GM12878 (cell line): ENCODE data around the gene SLC38A1.

Source experiments
- EP300 ChIP-seq, 2 experiments: fragments of 150-350 bp in 1 of 2; IDR thresholded peaks; 2 replicates each; pipeline ENCODE4 v1.6.1; 2011 to 2012; ENCODE audit warnings: low read depth in 2 of 2, low read length in 2 of 2, borderline replicate concordance in 1 of 2, improper control_type of control experiment in 1 of 2, inconsistent platforms in 1 of 2; ENCODE audit not compliant: control insufficient read depth in 1 of 2
- KAT2A ChIP-seq: conservative IDR thresholded peaks from 2 replicates; pipeline ENCODE4 v1.6.1; 2011; ENCODE audit warnings: low read depth, low read length; ENCODE audit not compliant: control insufficient read depth
- KDM1A ChIP-seq: fragments of 200-600 bp; sonication (generic); IDR thresholded peaks from 2 replicates; pipeline ENCODE4 v1.6.1; 2016; ENCODE audit warnings: borderline replicate concordance
- MXI1 ChIP-seq: fragments of 150-350 bp; IDR thresholded peaks from 2 replicates; pipeline ENCODE4 v1.6.1; 2011; ENCODE audit warnings: low read depth, mild to moderate bottlenecking, inconsistent platforms, low read length, improper control_type of control experiment
- POLR2A ChIP-seq: IDR thresholded peaks from 2 replicates; pipeline ENCODE4 v1.6.1; 2011; ENCODE audit warnings: low read depth, mild to moderate bottlenecking, low read length
- SREBF2 ChIP-seq: IDR thresholded peaks from 2 replicates; pipeline ENCODE4 v1.6.1; 2012; ENCODE audit warnings: mild to moderate bottlenecking, low read length
- SUPT20H ChIP-seq: IDR thresholded peaks from 2 replicates; pipeline ENCODE4 v1.6.1; 2011; ENCODE audit warnings: low read depth, mild to moderate bottlenecking, low read length, moderate library complexity, borderline replicate concordance; ENCODE audit not compliant: control insufficient read depth
- USF2 ChIP-seq: IDR thresholded peaks from 2 replicates; pipeline ENCODE4 v1.6.1; 2011; ENCODE audit warnings: low read depth, low read length, improper control_type of control experiment, borderline replicate concordance
- YY1 ChIP-seq: IDR thresholded peaks from 2 replicates; pipeline ENCODE4 v1.6.1; 2011; ENCODE audit warnings: low read depth, mild to moderate bottlenecking, low read length
- ZBTB33 ChIP-seq: fragments of 450-650 bp; IDR thresholded peaks from 2 replicates; pipeline ENCODE4 v1.6.1; 2017; ENCODE audit warnings: mild to moderate bottlenecking
- TF ChIP-seq, protein P1 (sequence below), 3 experiments: IDR thresholded peaks in 2 of 3; conservative IDR thresholded peaks in 1 of 3; 2 replicates each; pipeline ENCODE4 v1.5.1; 2011; ENCODE audit warnings: low read depth in 3 of 3, low read length in 3 of 3, mild to moderate bottlenecking in 3 of 3, control low read depth in 2 of 3, moderate library complexity in 2 of 3, inconsistent platforms in 1 of 3, mixed read lengths in 1 of 3; ENCODE audit not compliant: control insufficient read depth in 2 of 3, insufficient read depth in 1 of 3; ENCODE audit errors: extremely low read depth in 1 of 3
- TF ChIP-seq, protein P2 (sequence below): IDR thresholded peaks from 2 replicates; pipeline ENCODE4 v1.6.1; 2011; ENCODE audit warnings: borderline replicate concordance, low read depth, mild to moderate bottlenecking, moderate library complexity, mixed read lengths, low read length; ENCODE audit not compliant: insufficient read depth; ENCODE audit errors: extremely low read length
- TF ChIP-seq, protein P3 (sequence below): fragments of 450-650 bp; formaldehyde crosslinking; IDR thresholded peaks from 2 replicates; pipeline ENCODE4 v1.4.0; 2020; ENCODE audit warnings: mild to moderate bottlenecking, moderate library complexity
- TF ChIP-seq, protein P4 (sequence below): fragments of 450-650 bp; IDR thresholded peaks from 2 replicates; pipeline ENCODE4 v1.6.1; 2016; ENCODE audit warnings: mild to moderate bottlenecking, moderate library complexity, borderline replicate concordance

DNA sequence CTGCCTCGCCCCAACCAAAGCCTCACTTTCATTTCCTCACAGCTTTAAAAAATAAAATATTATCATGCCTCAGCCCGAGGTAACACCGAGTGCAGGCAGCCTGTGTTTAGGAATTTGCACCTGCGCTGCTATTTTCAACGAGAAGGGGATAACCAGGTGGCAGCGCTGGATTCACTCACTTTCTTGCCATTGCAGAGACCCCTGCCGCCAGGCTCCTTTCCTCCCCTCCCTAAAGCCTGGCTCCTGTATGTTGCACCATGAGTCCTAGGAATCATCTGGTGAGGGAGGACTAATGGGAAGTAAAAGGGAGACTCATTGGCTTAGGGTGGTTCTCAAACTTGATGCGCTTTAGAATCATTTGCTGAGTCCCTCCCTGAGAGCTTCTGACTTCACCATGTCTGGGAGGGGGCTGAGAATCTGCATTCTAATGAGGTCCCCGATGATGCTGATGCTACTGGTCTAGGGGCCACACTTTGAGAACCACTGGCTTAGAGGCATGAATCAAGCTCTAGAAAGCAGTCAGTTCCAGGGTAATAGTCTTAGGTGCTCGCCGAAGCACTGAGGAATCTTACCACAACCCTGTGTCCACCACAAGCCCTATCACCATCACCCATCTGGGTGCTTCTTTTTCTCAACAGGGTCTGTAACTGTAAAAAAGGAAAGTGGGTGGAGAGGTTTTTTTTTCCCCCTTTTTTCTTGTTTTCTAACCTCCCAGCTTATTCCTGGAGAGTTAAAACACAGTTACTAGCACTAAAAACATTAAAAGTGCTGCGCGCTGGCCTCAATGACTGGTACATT is 83.8 kb downstream of the SLC38A1 start:
- TF ChIP-seq, protein P1, sequence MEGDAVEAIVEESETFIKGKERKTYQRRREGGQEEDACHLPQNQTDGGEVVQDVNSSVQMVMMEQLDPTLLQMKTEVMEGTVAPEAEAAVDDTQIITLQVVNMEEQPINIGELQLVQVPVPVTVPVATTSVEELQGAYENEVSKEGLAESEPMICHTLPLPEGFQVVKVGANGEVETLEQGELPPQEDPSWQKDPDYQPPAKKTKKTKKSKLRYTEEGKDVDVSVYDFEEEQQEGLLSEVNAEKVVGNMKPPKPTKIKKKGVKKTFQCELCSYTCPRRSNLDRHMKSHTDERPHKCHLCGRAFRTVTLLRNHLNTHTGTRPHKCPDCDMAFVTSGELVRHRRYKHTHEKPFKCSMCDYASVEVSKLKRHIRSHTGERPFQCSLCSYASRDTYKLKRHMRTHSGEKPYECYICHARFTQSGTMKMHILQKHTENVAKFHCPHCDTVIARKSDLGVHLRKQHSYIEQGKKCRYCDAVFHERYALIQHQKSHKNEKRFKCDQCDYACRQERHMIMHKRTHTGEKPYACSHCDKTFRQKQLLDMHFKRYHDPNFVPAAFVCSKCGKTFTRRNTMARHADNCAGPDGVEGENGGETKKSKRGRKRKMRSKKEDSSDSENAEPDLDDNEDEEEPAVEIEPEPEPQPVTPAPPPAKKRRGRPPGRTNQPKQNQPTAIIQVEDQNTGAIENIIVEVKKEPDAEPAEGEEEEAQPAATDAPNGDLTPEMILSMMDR (IDR thresholded peaks at IDR 0.05 in 2 of 3, conservative IDR thresholded peaks at IDR 0.05 in 1 of 3; ENCODE audit: control insufficient read depth in 2 of 3, extremely low read depth in 1 of 3, insufficient read depth in 1 of 3, low read depth in 3 of 3, low read length in 3 of 3) = no peak
- no peak for TF ChIP-seq USF2
- TF ChIP-seq, protein P2, sequence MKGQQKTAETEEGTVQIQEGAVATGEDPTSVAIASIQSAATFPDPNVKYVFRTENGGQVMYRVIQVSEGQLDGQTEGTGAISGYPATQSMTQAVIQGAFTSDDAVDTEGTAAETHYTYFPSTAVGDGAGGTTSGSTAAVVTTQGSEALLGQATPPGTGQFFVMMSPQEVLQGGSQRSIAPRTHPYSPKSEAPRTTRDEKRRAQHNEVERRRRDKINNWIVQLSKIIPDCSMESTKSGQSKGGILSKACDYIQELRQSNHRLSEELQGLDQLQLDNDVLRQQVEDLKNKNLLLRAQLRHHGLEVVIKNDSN = no peak
- no peak for TF ChIP-seq KDM1A
- TF ChIP-seq MXI1 = no peak
- TF ChIP-seq, protein P3, sequence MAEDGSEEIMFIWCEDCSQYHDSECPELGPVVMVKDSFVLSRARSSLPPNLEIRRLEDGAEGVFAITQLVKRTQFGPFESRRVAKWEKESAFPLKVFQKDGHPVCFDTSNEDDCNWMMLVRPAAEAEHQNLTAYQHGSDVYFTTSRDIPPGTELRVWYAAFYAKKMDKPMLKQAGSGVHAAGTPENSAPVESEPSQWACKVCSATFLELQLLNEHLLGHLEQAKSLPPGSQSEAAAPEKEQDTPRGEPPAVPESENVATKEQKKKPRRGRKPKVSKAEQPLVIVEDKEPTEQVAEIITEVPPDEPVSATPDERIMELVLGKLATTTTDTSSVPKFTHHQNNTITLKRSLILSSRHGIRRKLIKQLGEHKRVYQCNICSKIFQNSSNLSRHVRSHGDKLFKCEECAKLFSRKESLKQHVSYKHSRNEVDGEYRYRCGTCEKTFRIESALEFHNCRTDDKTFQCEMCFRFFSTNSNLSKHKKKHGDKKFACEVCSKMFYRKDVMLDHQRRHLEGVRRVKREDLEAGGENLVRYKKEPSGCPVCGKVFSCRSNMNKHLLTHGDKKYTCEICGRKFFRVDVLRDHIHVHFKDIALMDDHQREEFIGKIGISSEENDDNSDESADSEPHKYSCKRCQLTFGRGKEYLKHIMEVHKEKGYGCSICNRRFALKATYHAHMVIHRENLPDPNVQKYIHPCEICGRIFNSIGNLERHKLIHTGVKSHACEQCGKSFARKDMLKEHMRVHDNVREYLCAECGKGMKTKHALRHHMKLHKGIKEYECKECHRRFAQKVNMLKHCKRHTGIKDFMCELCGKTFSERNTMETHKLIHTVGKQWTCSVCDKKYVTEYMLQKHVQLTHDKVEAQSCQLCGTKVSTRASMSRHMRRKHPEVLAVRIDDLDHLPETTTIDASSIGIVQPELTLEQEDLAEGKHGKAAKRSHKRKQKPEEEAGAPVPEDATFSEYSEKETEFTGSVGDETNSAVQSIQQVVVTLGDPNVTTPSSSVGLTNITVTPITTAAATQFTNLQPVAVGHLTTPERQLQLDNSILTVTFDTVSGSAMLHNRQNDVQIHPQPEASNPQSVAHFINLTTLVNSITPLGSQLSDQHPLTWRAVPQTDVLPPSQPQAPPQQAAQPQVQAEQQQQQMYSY (CRISPR knock-in tag) = no peak
- TF ChIP-seq EP300 (IDR thresholded peaks at IDR 0.05; ENCODE audit: borderline replicate concordance in 1 of 2, control insufficient read depth in 1 of 2, low read depth in 2 of 2, low read length in 2 of 2) = no peak
- no peak for TF ChIP-seq KAT2A
- no peak for TF ChIP-seq SREBF2
- TF ChIP-seq ZBTB33 = no peak
- peak; percentile 25 for TF ChIP-seq POLR2A
- no peak for TF ChIP-seq YY1
- TF ChIP-seq, protein P4, sequence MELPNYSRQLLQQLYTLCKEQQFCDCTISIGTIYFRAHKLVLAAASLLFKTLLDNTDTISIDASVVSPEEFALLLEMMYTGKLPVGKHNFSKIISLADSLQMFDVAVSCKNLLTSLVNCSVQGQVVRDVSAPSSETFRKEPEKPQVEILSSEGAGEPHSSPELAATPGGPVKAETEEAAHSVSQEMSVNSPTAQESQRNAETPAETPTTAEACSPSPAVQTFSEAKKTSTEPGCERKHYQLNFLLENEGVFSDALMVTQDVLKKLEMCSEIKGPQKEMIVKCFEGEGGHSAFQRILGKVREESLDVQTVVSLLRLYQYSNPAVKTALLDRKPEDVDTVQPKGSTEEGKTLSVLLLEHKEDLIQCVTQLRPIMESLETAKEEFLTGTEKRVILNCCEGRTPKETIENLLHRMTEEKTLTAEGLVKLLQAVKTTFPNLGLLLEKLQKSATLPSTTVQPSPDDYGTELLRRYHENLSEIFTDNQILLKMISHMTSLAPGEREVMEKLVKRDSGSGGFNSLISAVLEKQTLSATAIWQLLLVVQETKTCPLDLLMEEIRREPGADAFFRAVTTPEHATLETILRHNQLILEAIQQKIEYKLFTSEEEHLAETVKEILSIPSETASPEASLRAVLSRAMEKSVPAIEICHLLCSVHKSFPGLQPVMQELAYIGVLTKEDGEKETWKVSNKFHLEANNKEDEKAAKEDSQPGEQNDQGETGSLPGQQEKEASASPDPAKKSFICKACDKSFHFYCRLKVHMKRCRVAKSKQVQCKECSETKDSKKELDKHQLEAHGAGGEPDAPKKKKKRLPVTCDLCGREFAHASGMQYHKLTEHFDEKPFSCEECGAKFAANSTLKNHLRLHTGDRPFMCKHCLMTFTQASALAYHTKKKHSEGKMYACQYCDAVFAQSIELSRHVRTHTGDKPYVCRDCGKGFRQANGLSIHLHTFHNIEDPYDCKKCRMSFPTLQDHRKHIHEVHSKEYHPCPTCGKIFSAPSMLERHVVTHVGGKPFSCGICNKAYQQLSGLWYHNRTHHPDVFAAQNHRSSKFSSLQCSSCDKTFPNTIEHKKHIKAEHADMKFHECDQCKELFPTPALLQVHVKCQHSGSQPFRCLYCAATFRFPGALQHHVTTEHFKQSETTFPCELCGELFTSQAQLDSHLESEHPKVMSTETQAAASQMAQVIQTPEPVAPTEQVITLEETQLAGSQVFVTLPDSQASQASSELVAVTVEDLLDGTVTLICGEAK = no peak
- TF ChIP-seq SUPT20H = no peak
